Stomach (tissue), 4 donors: ENCODE results near the gene PRUNE2.

Experiments used
- POLR2A ChIP-seq, 4 donors: fragments of 450-650 bp; IDR thresholded peaks; one replicate each; pipeline ENCODE4 v1.6.1; 2016; ENCODE audit warnings: antibody characterized with exemption in 4 of 4, control low read depth in 2 of 4, mild to moderate bottlenecking in 1 of 4, moderate library complexity in 1 of 4
- TF ChIP-seq, protein P1 (sequence below), 7 experiments: fragments of 450-650 bp in 4 of 7; fragments of 200-600 bp in 3 of 7; sonication (generic) in 3 of 7; IDR thresholded peaks; one replicate each; pipeline ENCODE4 v1.5.1; 2016 to 2019; ENCODE audit warnings: antibody characterized with exemption in 7 of 7, control low read depth in 2 of 7, mild to moderate bottlenecking in 1 of 7

DNA sequence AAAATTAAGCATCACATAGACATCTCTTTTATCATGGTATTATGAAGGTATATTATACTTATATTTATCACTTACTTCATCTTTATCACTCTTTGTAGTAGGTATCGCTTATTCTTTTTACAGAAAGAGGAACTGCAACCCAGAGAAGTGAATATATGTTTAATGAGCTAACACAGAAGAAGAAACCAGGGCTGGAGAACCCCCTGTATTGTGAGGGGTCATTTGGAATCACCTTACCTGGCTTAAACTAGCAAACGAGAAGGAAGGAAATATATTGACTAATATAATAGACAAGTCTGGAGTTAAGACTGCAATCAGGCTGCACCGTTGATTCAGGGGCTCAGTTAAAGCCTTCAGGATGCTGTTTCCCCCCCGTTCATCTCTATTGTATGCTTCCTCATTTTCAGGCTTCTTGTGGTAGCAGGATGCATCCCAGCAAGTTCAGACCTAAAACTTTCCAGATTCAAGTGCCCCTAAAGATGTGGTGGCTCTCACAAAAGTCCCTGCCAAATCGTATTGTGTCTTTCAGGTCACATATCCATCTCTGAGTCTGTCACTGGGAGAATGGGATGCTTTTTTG is 300.5 kb downstream of the PRUNE2 start:
- TF ChIP-seq, protein P1, sequence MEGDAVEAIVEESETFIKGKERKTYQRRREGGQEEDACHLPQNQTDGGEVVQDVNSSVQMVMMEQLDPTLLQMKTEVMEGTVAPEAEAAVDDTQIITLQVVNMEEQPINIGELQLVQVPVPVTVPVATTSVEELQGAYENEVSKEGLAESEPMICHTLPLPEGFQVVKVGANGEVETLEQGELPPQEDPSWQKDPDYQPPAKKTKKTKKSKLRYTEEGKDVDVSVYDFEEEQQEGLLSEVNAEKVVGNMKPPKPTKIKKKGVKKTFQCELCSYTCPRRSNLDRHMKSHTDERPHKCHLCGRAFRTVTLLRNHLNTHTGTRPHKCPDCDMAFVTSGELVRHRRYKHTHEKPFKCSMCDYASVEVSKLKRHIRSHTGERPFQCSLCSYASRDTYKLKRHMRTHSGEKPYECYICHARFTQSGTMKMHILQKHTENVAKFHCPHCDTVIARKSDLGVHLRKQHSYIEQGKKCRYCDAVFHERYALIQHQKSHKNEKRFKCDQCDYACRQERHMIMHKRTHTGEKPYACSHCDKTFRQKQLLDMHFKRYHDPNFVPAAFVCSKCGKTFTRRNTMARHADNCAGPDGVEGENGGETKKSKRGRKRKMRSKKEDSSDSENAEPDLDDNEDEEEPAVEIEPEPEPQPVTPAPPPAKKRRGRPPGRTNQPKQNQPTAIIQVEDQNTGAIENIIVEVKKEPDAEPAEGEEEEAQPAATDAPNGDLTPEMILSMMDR (IDR thresholded peaks at IDR 0.05): no peak
- no peak for TF ChIP-seq POLR2A (IDR thresholded peaks at IDR 0.05)
